Fibroblast of lung (primary cell): ENCODE measurements around the gene MEP1B. TPM values are rescaled to one million over a fixed set of nuclear protein-coding genes. Genes with fewer than 3 reads are reported as not detected.

ENCODE experiments used
- DNase-seq, 2 donors: peaks; one replicate each; pipeline versions ENCODE4 v3.0.0 to v3.0.0-alpha.2; 2010; ENCODE audit warnings: low read depth in 2 of 2
- H2AFZ ChIP-seq: 2 replicates; pipeline ENCODE4 v1.5.1; 2012; ENCODE audit warnings: low read length, control low read depth, inconsistent platforms
- H3K27ac ChIP-seq: 2 replicates; pipeline ENCODE4 v1.5.1; 2011; ENCODE audit warnings: low read length, control low read depth; ENCODE audit not compliant: insufficient read depth
- H3K27me3 ChIP-seq: 2 replicates; pipeline ENCODE4 v1.5.1; 2011; ENCODE audit warnings: mild to moderate bottlenecking, low read length; ENCODE audit not compliant: control insufficient read depth, insufficient read depth
- H3K36me3 ChIP-seq: 2 replicates; pipeline ENCODE4 v1.5.1; 2011; ENCODE audit warnings: low read length; ENCODE audit not compliant: control insufficient read depth, insufficient read depth
- H3K4me1 ChIP-seq: 2 replicates; pipeline ENCODE4 v1.5.1; 2011; ENCODE audit warnings: low read length; ENCODE audit not compliant: control insufficient read depth, insufficient read depth; ENCODE audit errors: extremely low read depth
- H3K4me2 ChIP-seq: 2 replicates; pipeline ENCODE4 v1.5.1; 2011; ENCODE audit warnings: low read length, control low read depth; ENCODE audit not compliant: insufficient read depth; ENCODE audit errors: extremely low read depth
- H3K4me3 ChIP-seq, 4 experiments: fragments of 200-600 bp in 1 of 4; sonication (generic) in 1 of 4; replicated peaks in 1 of 4; 2 replicates each; pipeline ENCODE4 v1.5.1; 2011 to 2016; ENCODE audit warnings: low read length in 4 of 4, low read depth in 3 of 4, mild to moderate bottlenecking in 3 of 4, control low read depth in 2 of 4, inconsistent platforms in 1 of 4, mixed read lengths in 1 of 4; ENCODE audit not compliant: insufficient read depth in 1 of 4; ENCODE audit errors: control extremely low read depth in 1 of 4
- H3K79me2 ChIP-seq: 2 replicates; pipeline ENCODE4 v1.5.1; 2012; ENCODE audit warnings: mild to moderate bottlenecking, low read length, inconsistent platforms; ENCODE audit not compliant: control insufficient read depth, insufficient read depth
- H3K9ac ChIP-seq: 2 replicates; pipeline ENCODE4 v1.5.1; 2011; ENCODE audit warnings: mild to moderate bottlenecking, low read length, control low read depth; ENCODE audit not compliant: insufficient read depth
- H3K9me3 ChIP-seq: 2 replicates; pipeline ENCODE4 v1.5.1; 2012; ENCODE audit warnings: low read depth, low read length; ENCODE audit not compliant: control insufficient read depth, insufficient read depth
- H4K20me1 ChIP-seq: 2 replicates; pipeline ENCODE4 v1.5.1; 2011; ENCODE audit warnings: low read length; ENCODE audit not compliant: control insufficient read depth, insufficient read depth; ENCODE audit errors: extremely low read depth
- CTCF ChIP-seq, 2 donors: IDR thresholded peaks in 1 of 2; conservative IDR thresholded peaks in 1 of 2; 1 replicate in 1 of 2; 2 replicates in 1 of 2; pipeline ENCODE4 v1.5.1; 2011 to 2012; ENCODE audit warnings: low read length in 2 of 2, control low read depth in 1 of 2, inconsistent platforms in 1 of 2, low read depth in 1 of 2, mild to moderate bottlenecking in 1 of 2
- EZH2 ChIP-seq: IDR thresholded peaks from 2 replicates; pipeline ENCODE4 v1.5.1; 2012; ENCODE audit warnings: low read length, control low read depth, mild to moderate bottlenecking; ENCODE audit errors: missing control alignments
- polyA minus RNA-seq: library from RNA; depleted of rRNA, polyadenylated mRNA; stranded (reverse); fragments of >200 nt; gene quantifications from 2 replicates; pipeline ENCODE4 v1.2.3, GENCODE V29; 2011; ENCODE audit warnings: low replicate concordance
- polyA plus RNA-seq, 2 donors: library from polyadenylated mRNA; depleted of rRNA in 1 of 2; stranded (reverse) in 1 of 2; unstranded in 1 of 2; fragments of >200 nt; gene quantifications; 2 replicates each; pipeline ENCODE4 v1.2.1, GENCODE V29; 2011 to 2012; ENCODE audit warnings: missing spikeins in 1 of 2
- total RNA-seq: library from RNA; depleted of rRNA; stranded (reverse); fragments of >200 nt; gene quantifications from 2 replicates; pipeline ENCODE4 v1.2.1, GENCODE V29; 2014

The MEP1B gene
- total RNA-seq (under 0.01 TPM in 2 replicates), polyA plus RNA-seq (not detected in 2 replicates), polyA minus RNA-seq (not detected in 2 replicates)
- not detected in 2 replicates for polyA plus RNA-seq (2012)

GRCh38 chr18:32189790-32190189, at the start of gene MEP1B:
TSS of gene MEP1B (plus strand) at chr18:32190039. CDS start at chr18:32190071, 32 bp downstream.
- Histone ChIP-seq H3K9ac (no peak within 1 kb of the TSS), H2AFZ (no peak within 1 kb of the TSS), H3K27ac (no peak within 1 kb of the TSS), H3K4me1 (no peaks in the 10 kb centered on the region), H3K9me3 (no peaks in the 10 kb centered on the region), H3K79me2 (no peaks in the 10 kb centered on the region), H3K27me3 (no peaks in the 10 kb centered on the region), H3K4me2 (no peak within 1 kb of the TSS), H3K36me3 (no peaks in the 10 kb centered on the region), H4K20me1 (no peaks in the 10 kb centered on the region), H3K4me3 (no peak within 1 kb of the TSS)
- DNase-seq, result no peak
- TF ChIP-seq EZH2, result no peak

- H3K9me3 ChIP-seq, result no peaks in the 10 kb centered on the region
- no peak for DNase-seq
- no peak for TF ChIP-seq EZH2
- no peak for TF ChIP-seq CTCF (conservative IDR thresholded peaks at IDR 0.05 in 1 of 2, IDR thresholded peaks at IDR 0.05 in 1 of 2; ENCODE audit: low read depth in 1 of 2, low read length in 2 of 2)
Observed at GRCh38 chr18:32148185-32148870, 41.5 kb upstream of the MEP1B start.

DNA sequence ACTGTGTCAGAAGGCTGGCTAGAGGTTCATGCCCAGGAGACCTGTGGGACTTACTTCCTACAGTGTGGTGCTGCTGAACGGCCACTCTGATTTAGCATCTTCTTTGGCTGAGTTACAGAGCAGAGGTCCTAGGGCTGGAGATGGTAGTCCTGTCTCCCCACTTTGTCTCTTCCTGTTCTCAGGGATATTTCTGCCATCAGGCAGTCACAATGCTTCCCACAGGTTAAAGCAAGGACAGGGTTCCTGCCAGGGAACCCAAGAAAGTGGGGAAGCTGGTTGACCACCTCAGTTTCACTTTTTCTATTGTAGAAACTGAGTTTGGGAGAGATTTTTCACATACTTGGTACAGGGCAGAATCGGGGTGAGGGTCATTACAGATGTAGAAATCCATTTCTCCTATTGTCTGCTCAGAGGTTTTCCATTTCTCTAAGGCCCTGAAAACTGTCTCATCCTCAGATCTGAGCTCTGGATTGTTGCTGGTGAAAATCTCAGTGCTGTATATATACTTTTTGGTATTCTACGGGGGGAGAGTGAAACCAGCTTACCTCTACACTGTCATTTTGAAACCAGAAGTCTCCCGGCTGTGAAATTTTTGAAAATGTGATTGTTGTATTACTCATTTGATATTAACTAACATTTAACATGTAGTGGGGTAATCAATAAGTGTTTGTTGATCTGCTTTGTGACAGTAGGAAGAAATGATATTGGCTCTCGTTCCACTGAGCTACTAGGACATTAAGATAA, 37.0 kb upstream of the MEP1B start:
- H3K4me2 ChIP-seq, result no peak overlapping the region
- no peaks in the 10 kb centered on the region for H4K20me1 ChIP-seq
- no peak overlapping the region for H2AFZ ChIP-seq

More at GRCh38 chr18:32148185-32148870, 41.5 kb upstream of the MEP1B start:
- Histone ChIP-seq H3K4me1 (no peaks in the 10 kb centered on the region), H2AFZ (no peak overlapping the region), H3K36me3 (no peaks in the 10 kb centered on the region), H3K27ac (no peak overlapping the region), H3K27me3 (no peaks in the 10 kb centered on the region), H3K79me2 (no peaks in the 10 kb centered on the region), H3K4me2 (no peak overlapping the region), H3K9ac (no peak overlapping the region), H4K20me1 (no peaks in the 10 kb centered on the region), H3K4me3 (no peak overlapping the region)

More for the DNA sequence above, 37.0 kb upstream of the MEP1B start:
- no peaks in the 10 kb centered on the region for H3K79me2 ChIP-seq
- no peak overlapping the region for H3K4me3 ChIP-seq
- no peak for DNase-seq
- H3K27ac ChIP-seq, result no peak overlapping the region
- H3K36me3 ChIP-seq, result no peaks in the 10 kb centered on the region
- H3K9ac ChIP-seq, result no peak overlapping the region
- no peaks in the 10 kb centered on the region for H3K27me3 ChIP-seq
- TF ChIP-seq CTCF (conservative IDR thresholded peaks at IDR 0.05 in 1 of 2, IDR thresholded peaks at IDR 0.05 in 1 of 2; ENCODE audit: low read depth in 1 of 2, low read length in 2 of 2) (no peak), EZH2 (no peak)
- no peaks in the 10 kb centered on the region for H3K4me1 ChIP-seq
- H3K9me3 ChIP-seq, result no peaks in the 10 kb centered on the region
